ENCODE measurements around the gene NKAIN2. TPM values are rescaled to one million over a fixed set of nuclear protein-coding genes. Genes with fewer than 3 reads are reported as not detected.
"Not testable (repeated sequence)": the region's sequence is repeated elsewhere in the genome, so short reads cannot be mapped to it uniquely, and the experiment has no call there.

Gene NKAIN2
- total RNA-seq, 1 donor from 2014 or later, result not detected

- Histone ChIP-seq H3K36me3 (ENCODE audit: control insufficient read depth, insufficient read depth, low read length) (no peaks in the 10 kb centered on the region), H3K27me3 (ENCODE audit: control insufficient read depth, insufficient read depth, low read length) (no peaks in the 10 kb centered on the region), H3K4me3 (ENCODE audit: low read depth, low read length) (no peak overlapping the region)
- DNase-seq (ENCODE audit: low read depth), result no peak
- TF ChIP-seq CTCF (IDR thresholded peaks at IDR 0.05; ENCODE audit: insufficient read depth, low read length, poor library complexity, severe bottlenecking), result no peak
These were observed 758.0 kb downstream of the NKAIN2 start for GRCh38 chr6:124561635-124562130.

DNA sequence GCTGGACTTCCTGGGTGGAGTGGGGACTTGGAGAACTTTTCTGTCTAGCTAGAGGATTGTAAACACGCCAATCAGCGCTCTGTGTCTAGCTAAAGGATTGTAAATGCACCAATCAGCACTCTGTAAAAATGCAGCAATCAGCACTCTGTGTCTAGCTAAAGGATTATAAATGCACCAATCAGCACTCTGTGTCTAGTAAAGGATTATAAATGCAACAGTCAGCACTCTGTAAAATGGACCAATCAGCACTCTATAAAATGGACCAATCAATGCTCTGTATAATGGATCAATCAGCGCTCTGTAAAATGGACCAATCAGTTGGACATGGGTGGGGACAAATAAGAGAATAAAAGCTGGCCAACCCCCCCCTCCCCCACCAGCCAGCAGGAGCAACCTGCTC lies 760.5 kb downstream of the NKAIN2 start:
- not testable (repeated sequence) for H3K4me3 ChIP-seq (ENCODE audit: low read depth, low read length); H3K36me3 ChIP-seq (ENCODE audit: control insufficient read depth, insufficient read depth, low read length); DNase-seq (ENCODE audit: low read depth); H3K27me3 ChIP-seq (ENCODE audit: control insufficient read depth, insufficient read depth, low read length)

GRCh38 chr6:124567401-124567800 lies 763.7 kb downstream of the NKAIN2 start:
- H3K36me3 ChIP-seq (ENCODE audit: control insufficient read depth, insufficient read depth, low read length), result no peaks in the 10 kb centered on the region
- DNase-seq (ENCODE audit: low read depth), result no peak
- no peaks in the 10 kb centered on the region for H3K27me3 ChIP-seq (ENCODE audit: control insufficient read depth, insufficient read depth, low read length)
- TF ChIP-seq CTCF (IDR thresholded peaks at IDR 0.05; ENCODE audit: insufficient read depth, low read length, poor library complexity, severe bottlenecking), result no peak
- no peak overlapping the region for H3K4me3 ChIP-seq (ENCODE audit: low read depth, low read length)

DNA sequence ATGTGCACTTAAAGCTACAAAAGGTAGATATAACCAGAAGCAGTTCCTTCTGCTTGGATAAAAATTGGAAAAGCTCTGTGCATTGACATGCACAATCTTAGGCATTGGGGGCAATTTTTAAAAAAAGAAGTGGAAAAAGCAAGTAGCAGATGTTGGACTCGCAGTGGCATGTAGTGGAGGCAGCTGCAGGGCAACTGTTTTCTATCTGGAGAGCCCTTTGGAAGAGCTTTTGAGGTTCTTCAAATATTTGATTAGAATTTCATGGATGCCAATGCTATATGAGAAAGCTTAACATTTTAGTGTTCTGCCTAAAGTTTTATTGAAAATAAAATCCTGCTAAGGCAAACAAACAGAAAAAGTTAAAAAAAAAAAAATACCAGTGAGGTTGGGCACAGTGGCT lies 770.3 kb downstream of the NKAIN2 start:
- no peak for TF ChIP-seq CTCF (IDR thresholded peaks at IDR 0.05; ENCODE audit: insufficient read depth, low read length, poor library complexity, severe bottlenecking)
- Histone ChIP-seq H3K27me3 (ENCODE audit: control insufficient read depth, insufficient read depth, low read length) (no peaks in the 10 kb centered on the region), H3K36me3 (ENCODE audit: control insufficient read depth, insufficient read depth, low read length) (no peaks in the 10 kb centered on the region), H3K4me3 (ENCODE audit: low read depth, low read length) (no peak overlapping the region)
- no peak for DNase-seq (ENCODE audit: low read depth)

DNA sequence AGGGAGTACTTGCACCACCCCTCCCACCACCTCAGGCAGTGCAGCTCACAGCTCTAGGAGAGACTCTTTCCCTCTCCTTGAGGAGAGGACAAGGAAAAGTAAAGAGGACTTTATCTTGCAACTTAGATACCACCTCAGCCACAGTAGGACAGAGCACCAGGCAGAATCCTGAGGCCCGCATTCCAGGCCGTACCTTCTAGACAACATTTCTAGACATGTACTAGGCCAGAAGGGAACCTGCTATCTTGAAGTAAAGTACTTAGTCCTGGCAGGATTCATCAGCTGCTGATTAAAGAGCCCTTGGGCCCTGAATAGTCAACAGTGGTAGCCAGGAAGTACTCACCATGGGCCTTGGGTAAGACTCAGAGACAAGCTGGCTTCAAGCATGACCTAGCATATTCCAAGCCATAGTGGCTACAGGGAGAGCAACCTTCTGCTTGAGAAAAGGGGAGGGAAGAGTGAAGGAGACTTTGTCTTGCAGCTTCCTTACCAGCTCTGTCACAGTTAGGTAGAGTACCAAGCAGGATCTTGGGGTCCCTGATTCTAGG lies 774.1 kb downstream of the NKAIN2 start:
- no peak for DNase-seq (ENCODE audit: low read depth)
- no peak for TF ChIP-seq CTCF (IDR thresholded peaks at IDR 0.05; ENCODE audit: insufficient read depth, low read length, poor library complexity, severe bottlenecking)
- Histone ChIP-seq H3K36me3 (ENCODE audit: control insufficient read depth, insufficient read depth, low read length) (no peaks in the 10 kb centered on the region), H3K27me3 (ENCODE audit: control insufficient read depth, insufficient read depth, low read length) (no peaks in the 10 kb centered on the region), H3K4me3 (ENCODE audit: low read depth, low read length) (no peak overlapping the region)

DNA sequence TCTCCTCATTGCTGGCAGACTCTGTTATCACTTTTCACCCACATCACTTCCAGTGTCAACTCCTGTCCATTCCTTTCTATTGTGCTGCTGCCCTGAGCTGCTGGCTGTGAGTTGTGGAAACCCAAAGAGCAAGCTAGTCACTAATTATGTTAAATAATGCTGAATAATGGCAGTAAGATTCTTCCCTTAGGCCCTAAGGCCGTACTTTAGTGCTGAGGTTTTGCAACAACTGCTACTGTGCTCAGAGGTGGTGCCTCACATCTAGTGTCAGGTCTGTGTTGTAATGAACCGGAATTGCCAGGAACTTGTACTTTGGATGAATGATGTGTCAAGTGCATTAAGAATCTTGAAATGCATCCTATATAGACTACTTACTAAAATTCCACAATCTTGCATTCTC lies 786.3 kb downstream of the NKAIN2 start:
- H3K27me3 ChIP-seq (ENCODE audit: control insufficient read depth, insufficient read depth, low read length), result no peaks in the 10 kb centered on the region
- H3K4me3 ChIP-seq (ENCODE audit: low read depth, low read length), result no peak overlapping the region
- H3K36me3 ChIP-seq (ENCODE audit: control insufficient read depth, insufficient read depth, low read length), result no peaks in the 10 kb centered on the region
- no peak for DNase-seq (ENCODE audit: low read depth)
- TF ChIP-seq CTCF (IDR thresholded peaks at IDR 0.05; ENCODE audit: insufficient read depth, low read length, poor library complexity, severe bottlenecking), result no peak

Data from kidney epithelial cell (primary cell).